ENCODE measurements around the gene EFCAB11. TPM values are rescaled to one million over a fixed set of nuclear protein-coding genes. Genes with fewer than 3 reads are reported as not detected.

EFCAB11 gene
- total and polyA plus RNA-seq, 2 experiments from 2014 or later = 7.7 to 24.6 TPM

- H3K4me3 Mint-ChIP-seq = no peak overlapping the region
- Histone ChIP-seq H3K27ac (ENCODE audit: low read depth) (no peak overlapping the region), H3K4me3 (no peak overlapping the region), H3K36me3 (ENCODE audit: insufficient read depth) (no peaks in the 10 kb centered on the region), H3K4me2 (no peak overlapping the region), H3K79me2 (replicated peaks; ENCODE audit: insufficient read depth) (no peaks in the 10 kb centered on the region), H3K9me2 (ENCODE audit: insufficient read depth) (no peaks in the 10 kb centered on the region), H2AFZ (no peak overlapping the region), H3K27me3 (ENCODE audit: insufficient read depth) (no peaks in the 10 kb centered on the region), H4K20me1 (replicated peaks; ENCODE audit: insufficient read depth) (peaks cover 2% of the 10 kb centered on the region; the same call in 1 of the 2 replicates), H3K4me1 (ENCODE audit: insufficient read depth) (no peaks in the 10 kb centered on the region), H3F3A (replicated peaks; ENCODE audit: low read depth) (no peaks in the 10 kb centered on the region)
- DNase-seq (ENCODE audit: low spot score) = no peak
- no peaks in the 10 kb centered on the region for H3K36me3 Mint-ChIP-seq (ENCODE audit: low read depth)
- TF ChIP-seq ZNF114 (CRISPR knock-in tag; IDR thresholded peaks at IDR 0.05) (no peak), ZNF331 (CRISPR knock-in tag; IDR thresholded peaks at IDR 0.05; ENCODE audit: low read depth) (no peak), JUNB (IDR thresholded peaks at IDR 0.05; ENCODE audit: unreplicated experiment) (no peak), ZNF462 (CRISPR knock-in tag; IDR thresholded peaks at IDR 0.05) (no peak), CREB1 (CRISPR knock-in tag; IDR thresholded peaks at IDR 0.05; ENCODE audit: low read depth) (no peak), POLR2AphosphoS5 (IDR thresholded peaks at IDR 0.05; ENCODE audit: low read depth) (no peak), EZH2 (IDR thresholded peaks at IDR 0.05; ENCODE audit: low read depth, unreplicated experiment) (no peak), STAT1 (IDR thresholded peaks at IDR 0.05; ENCODE audit: unreplicated experiment) (no peak)
- peaks cover 3% of the 10 kb centered on the region for H3K27me3 Mint-ChIP-seq (ENCODE audit: insufficient read depth, low read depth, poor library complexity)
- no peaks in the 10 kb centered on the region for H3K9me3 Mint-ChIP-seq
- H3K27ac Mint-ChIP-seq = no peak overlapping the region
- no peaks in the 10 kb centered on the region; the same call in 2 of the 3 replicates for H3K4me1 Mint-ChIP-seq
- ATAC-seq = no peak
Measured at GRCh38 chr14:89941830-89942377, 12.6 kb downstream of the EFCAB11 start.

Measured in GM23338 (cell line).